Measurements from ENCODE around the gene TIE1.

DNA sequence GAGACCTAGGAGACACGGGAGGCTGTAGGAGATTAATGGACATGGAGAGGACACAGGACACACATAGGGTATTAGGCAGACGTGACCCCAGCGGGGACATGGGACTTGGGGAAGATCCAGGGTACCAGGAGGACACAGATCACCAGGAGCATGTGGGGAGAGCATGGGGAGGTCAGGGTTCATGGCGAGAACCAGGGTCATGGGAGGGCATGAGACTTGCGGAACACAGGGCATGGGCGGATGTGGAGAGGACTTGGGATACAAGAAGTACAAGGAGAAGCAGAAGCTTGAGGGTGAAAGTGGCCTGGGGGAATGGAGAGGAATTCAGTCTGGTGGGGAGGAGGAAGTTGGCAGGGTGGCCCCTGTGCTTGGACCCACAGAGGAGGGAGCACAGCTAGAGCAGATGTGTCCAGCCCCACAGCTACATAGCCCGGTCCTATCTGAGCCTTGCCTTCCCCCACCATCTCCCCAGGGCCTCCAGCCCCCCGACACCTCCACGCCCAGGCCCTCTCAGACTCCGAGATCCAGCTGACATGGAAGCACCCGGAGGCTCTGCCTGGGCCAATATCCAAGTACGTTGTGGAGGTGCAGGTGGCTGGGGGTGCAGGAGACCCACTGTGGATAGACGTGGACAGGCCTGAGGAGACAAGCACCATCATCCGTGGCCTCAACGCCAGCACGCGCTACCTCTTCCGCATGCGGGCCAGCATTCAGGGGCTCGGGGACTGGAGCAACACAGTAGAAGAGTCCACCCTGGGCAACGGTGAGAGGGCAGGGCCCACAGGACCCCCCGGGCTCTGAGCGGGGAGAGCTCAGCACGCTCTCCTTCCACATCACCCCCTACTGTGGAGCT lies 12.1 kb downstream of the TIE1 start:
- TF ChIP-seq, protein P1, sequence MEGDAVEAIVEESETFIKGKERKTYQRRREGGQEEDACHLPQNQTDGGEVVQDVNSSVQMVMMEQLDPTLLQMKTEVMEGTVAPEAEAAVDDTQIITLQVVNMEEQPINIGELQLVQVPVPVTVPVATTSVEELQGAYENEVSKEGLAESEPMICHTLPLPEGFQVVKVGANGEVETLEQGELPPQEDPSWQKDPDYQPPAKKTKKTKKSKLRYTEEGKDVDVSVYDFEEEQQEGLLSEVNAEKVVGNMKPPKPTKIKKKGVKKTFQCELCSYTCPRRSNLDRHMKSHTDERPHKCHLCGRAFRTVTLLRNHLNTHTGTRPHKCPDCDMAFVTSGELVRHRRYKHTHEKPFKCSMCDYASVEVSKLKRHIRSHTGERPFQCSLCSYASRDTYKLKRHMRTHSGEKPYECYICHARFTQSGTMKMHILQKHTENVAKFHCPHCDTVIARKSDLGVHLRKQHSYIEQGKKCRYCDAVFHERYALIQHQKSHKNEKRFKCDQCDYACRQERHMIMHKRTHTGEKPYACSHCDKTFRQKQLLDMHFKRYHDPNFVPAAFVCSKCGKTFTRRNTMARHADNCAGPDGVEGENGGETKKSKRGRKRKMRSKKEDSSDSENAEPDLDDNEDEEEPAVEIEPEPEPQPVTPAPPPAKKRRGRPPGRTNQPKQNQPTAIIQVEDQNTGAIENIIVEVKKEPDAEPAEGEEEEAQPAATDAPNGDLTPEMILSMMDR (IDR thresholded peaks at IDR 0.05; ENCODE audit: insufficient read depth, low read depth, low read length), result no peak
- no peak for TF ChIP-seq EZH2 (IDR thresholded peaks at IDR 0.05; ENCODE audit: insufficient read depth, low read length)

Data from astrocyte (in vitro differentiated cells and primary cell).